Cardiac muscle cell (in vitro differentiated cells and primary cell): ENCODE results near the gene RHOH. TPM values are rescaled to one million over a fixed set of nuclear protein-coding genes. Genes with fewer than 3 reads are reported as not detected.
A peak's percentile ranks its signal among the peaks of the same experiment; 100 is the strongest.

ENCODE experiments used
- DNase-seq, 2 donors: peaks; one replicate each; pipeline versions ENCODE4 v3.0.0 to v3.0.0-alpha.2; 2010 to 2017; ENCODE audit warnings: low read depth in 1 of 2, low spot score in 1 of 2
- H3K27ac ChIP-seq: fragments of 200-600 bp; sonication (generic); 2 replicates; pipeline ENCODE4 v1.5.1; 2016
- H3K27me3 ChIP-seq: fragments of 200-600 bp; sonication (generic); 2 replicates; pipeline ENCODE4 v1.6.0; 2016; ENCODE audit warnings: control low read depth
- H3K36me3 ChIP-seq: fragments of 200-600 bp; sonication (generic); 2 replicates; pipeline ENCODE4 v1.5.1; 2016; ENCODE audit warnings: control low read depth
- H3K4me1 ChIP-seq: fragments of 200-600 bp; sonication (generic); 2 replicates; pipeline ENCODE4 v1.8.1; 2017; ENCODE audit warnings: low read depth, mild to moderate bottlenecking, mixed run types
- H3K4me3 ChIP-seq: fragments of 200-600 bp; sonication (generic); 2 replicates; pipeline ENCODE4 v1.5.1; 2016; ENCODE audit warnings: mild to moderate bottlenecking
- H3K9me3 ChIP-seq: fragments of 200-600 bp; sonication (generic); 2 replicates; pipeline ENCODE4 v1.5.1; 2017; ENCODE audit warnings: low read depth, mild to moderate bottlenecking, control low read depth
- CTCF ChIP-seq: IDR thresholded peaks from 2 replicates; pipeline ENCODE4 v1.5.1; 2012; ENCODE audit warnings: low read depth, mild to moderate bottlenecking, low read length
- polyA plus RNA-seq: library from polyadenylated mRNA; unstranded; fragments of >200 nt; fragmentation: Nextera tagmentation; extraction: Ambion mirVana; gene quantifications from 2 replicates; pipeline ENCODE4 v1.2.1, GENCODE V29; 2016
- total RNA-seq: library from RNA; depleted of rRNA; stranded (reverse); fragments of >200 nt; gene quantifications from 2 replicates; pipeline ENCODE4 v1.2.3, GENCODE V29; 2016

RHOH gene
- total and polyA plus RNA-seq, 2 experiments from 2014 or later = not detected

- Histone ChIP-seq H3K36me3 (no peaks in the 10 kb centered on the region), H3K4me3 (no peak overlapping the region), H3K27me3 (no peaks in the 10 kb centered on the region), H3K9me3 (no peaks in the 10 kb centered on the region), H3K4me1 (no peaks in the 10 kb centered on the region), H3K27ac (no peak overlapping the region)
- no peak for DNase-seq
- TF ChIP-seq CTCF = no peak
These were observed 66.0 kb downstream of the RHOH start for GRCh38 chr4:40262861-40263260.

DNA sequence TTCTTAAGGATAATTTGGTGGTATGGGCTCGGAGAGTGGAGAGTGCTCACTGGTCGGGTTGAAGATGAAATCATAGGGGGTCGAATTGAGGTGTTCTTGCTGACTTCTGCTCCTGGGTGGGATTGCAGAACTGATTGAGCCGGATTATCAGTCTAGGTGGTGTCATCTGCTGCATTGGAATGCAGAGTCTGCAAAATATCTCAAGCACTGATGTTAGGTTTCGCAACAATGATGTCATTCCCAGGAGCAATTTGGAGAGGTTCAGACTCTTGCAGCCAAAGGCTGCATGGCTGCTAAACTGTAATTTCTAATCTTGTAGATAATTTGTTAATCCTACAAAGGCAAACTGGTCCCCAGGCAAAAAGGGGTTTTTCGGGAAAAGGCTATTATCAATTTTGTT lies 67.7 kb downstream of the RHOH start:
- no peak overlapping the region for H3K27ac ChIP-seq
- TF ChIP-seq CTCF = no peak

GRCh38 chr4:40264995-40265909 lies 68.4 kb downstream of the RHOH start:
- TF ChIP-seq CTCF = no peak
- no peak overlapping the region for H3K4me3 ChIP-seq
- no peaks in the 10 kb centered on the region for H3K36me3 ChIP-seq
- no peaks in the 10 kb centered on the region for H3K4me1 ChIP-seq
- H3K9me3 ChIP-seq = no peaks in the 10 kb centered on the region
- no peaks in the 10 kb centered on the region for H3K27me3 ChIP-seq
- DNase-seq = peak in 1 of 2 donors; percentile 38
- no peak overlapping the region for H3K27ac ChIP-seq

More for the DNA sequence above, 67.7 kb downstream of the RHOH start:
- H3K27me3 ChIP-seq = no peaks in the 10 kb centered on the region
- DNase-seq = peak in 1 of 2 donors; percentile 81
- no peaks in the 10 kb centered on the region for H3K9me3 ChIP-seq
- no peak overlapping the region for H3K4me3 ChIP-seq
- H3K4me1 ChIP-seq = no peaks in the 10 kb centered on the region
- H3K36me3 ChIP-seq = no peaks in the 10 kb centered on the region

DNA sequence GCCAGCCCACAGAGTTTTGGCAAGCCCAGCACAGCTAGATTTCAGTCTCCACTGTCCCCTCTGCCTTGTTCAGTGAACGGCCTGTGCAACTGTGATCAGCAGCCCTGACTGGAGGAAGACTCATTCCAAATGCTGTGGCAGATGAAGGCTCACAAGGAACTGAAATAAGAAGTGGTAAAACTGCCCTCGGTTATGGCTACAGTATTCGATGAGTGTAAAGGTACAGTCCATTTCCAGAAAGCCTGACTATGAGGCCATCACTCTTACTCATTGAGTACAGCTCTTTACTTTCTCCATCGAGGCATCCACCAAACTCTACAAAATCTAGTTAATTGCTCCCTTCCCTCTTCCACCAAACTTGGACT lies 69.1 kb downstream of the RHOH start:
- Histone ChIP-seq H3K27ac (no peak overlapping the region), H3K36me3 (no peaks in the 10 kb centered on the region), H3K9me3 (no peaks in the 10 kb centered on the region), H3K4me3 (no peak overlapping the region), H3K4me1 (no peaks in the 10 kb centered on the region), H3K27me3 (no peaks in the 10 kb centered on the region)
- DNase-seq = no peak
- TF ChIP-seq CTCF = no peak

GRCh38 chr4:40269133-40269532 lies 72.3 kb downstream of the RHOH start:
- no peak for TF ChIP-seq CTCF
- no peaks in the 10 kb centered on the region for H3K27me3 ChIP-seq
- no peaks in the 10 kb centered on the region for H3K9me3 ChIP-seq
- no peak for DNase-seq
- H3K4me3 ChIP-seq = no peak overlapping the region
- H3K4me1 ChIP-seq = no peaks in the 10 kb centered on the region
- H3K27ac ChIP-seq = no peak overlapping the region
- no peaks in the 10 kb centered on the region for H3K36me3 ChIP-seq
